HCT116 (cell line): Measurements from ENCODE around the gene TBX3. TPM values are rescaled to one million over a fixed set of nuclear protein-coding genes. Genes with fewer than 3 reads are reported as not detected.

ENCODE experiments used
- ATAC-seq: fragments of 200-7000 bp; cut with Tn5 transposase; 2 replicates; pipeline ENCODE4 v1.9.1; 2020; ENCODE audit warnings: mild to moderate bottlenecking, moderate library complexity
- BruUV-seq: library from RNA; stranded (reverse); fragments of 400-500 nt; replicated peaks from 2 replicates; lab custom pipeline; 2021; lab: Mats Ljungman, UMichigan
- CTCF ChIA-PET: fragments of 300-600 bp; sonication (Branson Sonifier 250); formaldehyde crosslinking; loops from one replicate; lab custom pipeline; 2021; ENCODE audit warnings: antibody characterized with exemption; lab: Charles Lee
- POLR2A ChIA-PET: fragments of 300-600, 350-600 bp; sonication (Branson Sonifier 250); formaldehyde crosslinking; loops from one replicate; lab custom pipeline; 2021; ENCODE audit warnings: antibody characterized with exemption; lab: Charles Lee
- RAD21 ChIA-PET, 2 experiments: fragments of 300-600 bp; sonication (Branson Sonifier 250); formaldehyde crosslinking; loops; one replicate each; lab custom pipeline; 2023; ENCODE audit warnings: low total read pairs in 2 of 2; ENCODE audit not compliant: uncharacterized antibody in 2 of 2, unreplicated experiment in 2 of 2, low non-redundant PET in 1 of 2; lab: Charles Lee
- DNase-seq: peaks from one replicate; pipeline ENCODE4 v3.0.0-alpha.2; 2010; ENCODE audit warnings: low read depth, low spot score
- H2AFZ ChIP-seq: fragments of 200-600 bp; shearing (Covaris generic), sonication (generic); 2 replicates; pipeline ENCODE4 v1.6.1; 2017; ENCODE audit warnings: low read depth, mixed run types, mixed read lengths, antibody characterized with exemption, low read length; ENCODE audit not compliant: poor library complexity, severe bottlenecking
- H3K27ac ChIP-seq: 2 replicates; pipeline ENCODE4 v1.5.1; 2012; ENCODE audit warnings: low read depth, low read length
- H3K27me3 ChIP-seq: fragments of 200-600 bp; sonication (generic); 2 replicates; pipeline ENCODE4 v1.6.1; 2016; ENCODE audit warnings: mixed run types, low read length, mixed read lengths; ENCODE audit not compliant: insufficient read depth
- H3K36me3 ChIP-seq, 2 experiments: fragments of 200-500 bp in 1 of 2; fragments of 200-600 bp in 1 of 2; sonication (Bioruptor generic) in 1 of 2; sonication (generic) in 1 of 2; 2 replicates each; pipeline versions ENCODE4 v1.5.1 to v1.6.1; 2014 to 2016; ENCODE audit warnings: low read length in 2 of 2, inconsistent platforms in 1 of 2, mixed read lengths in 1 of 2, mixed run types in 1 of 2; ENCODE audit not compliant: insufficient read depth in 2 of 2, control insufficient read depth in 1 of 2
- H3K4me1 ChIP-seq, 2 experiments: fragments of 200-600 bp in 1 of 2; sonication (generic) in 1 of 2; 2 replicates each; pipeline versions ENCODE4 v1.5.1 to v1.6.1; 2012 to 2017; ENCODE audit warnings: low read length in 2 of 2, inconsistent platforms in 1 of 2, mild to moderate bottlenecking in 1 of 2, mixed read lengths in 1 of 2, mixed run types in 1 of 2, moderate library complexity in 1 of 2; ENCODE audit not compliant: insufficient read depth in 2 of 2, control insufficient read depth in 1 of 2
- H3K4me2 ChIP-seq: fragments of 200-600 bp; sonication (generic); 2 replicates; pipeline ENCODE4 v1.6.1; 2017; ENCODE audit warnings: mixed run types, low read length, mixed read lengths
- H3K4me3 ChIP-seq, 2 experiments: fragments of 200-600 bp in 1 of 2; sonication (generic) in 1 of 2; replicated peaks in 1 of 2; 2 replicates each; pipeline ENCODE4 v1.5.1; 2011 to 2016; ENCODE audit warnings: low read length in 2 of 2, control low read depth in 1 of 2, low read depth in 1 of 2, mild to moderate bottlenecking in 1 of 2, mixed read lengths in 1 of 2, mixed run types in 1 of 2
- H3K79me2 ChIP-seq: fragments of 200-600 bp; sonication (generic); 2 replicates; pipeline ENCODE4 v1.6.1; 2017; ENCODE audit warnings: mild to moderate bottlenecking, mixed run types, low read length, moderate library complexity, mixed read lengths; ENCODE audit not compliant: insufficient read depth
- H3K9ac ChIP-seq: fragments of 200-600 bp; sonication (generic); 2 replicates; pipeline ENCODE4 v1.6.1; 2016; ENCODE audit warnings: low read length, mixed read lengths
- H3K9me2 ChIP-seq: fragments of 200-600 bp; sonication (generic), shearing (Covaris generic); 2 replicates; pipeline ENCODE4 v1.6.1; 2017; ENCODE audit warnings: mixed run types, mild to moderate bottlenecking, moderate library complexity; ENCODE audit not compliant: insufficient read depth
- H3K9me3 ChIP-seq, 2 experiments: fragments of 200-500 bp in 1 of 2; fragments of 200-600 bp in 1 of 2; sonication (Bioruptor generic) in 1 of 2; sonication (generic) in 1 of 2; 2 replicates each; pipeline ENCODE4 v1.6.1; 2014 to 2017; ENCODE audit warnings: low read length in 2 of 2, mixed read lengths in 2 of 2, inconsistent platforms in 1 of 2, low read depth in 1 of 2, mild to moderate bottlenecking in 1 of 2, mixed run types in 1 of 2, moderate library complexity in 1 of 2; ENCODE audit not compliant: control insufficient read depth in 1 of 2, insufficient read depth in 1 of 2
- H4K20me1 ChIP-seq: fragments of 200-600 bp; sonication (generic), shearing (Covaris generic); 2 replicates; pipeline ENCODE4 v1.6.1; 2017; ENCODE audit warnings: mixed run types, mild to moderate bottlenecking, moderate library complexity; ENCODE audit not compliant: insufficient read depth
- CEBPB ChIP-seq: IDR thresholded peaks from 2 replicates; pipeline ENCODE4 v1.6.1; 2012; ENCODE audit warnings: low read depth
- EGR1 ChIP-seq: IDR thresholded peaks from 2 replicates; pipeline ENCODE4 v1.6.1; 2012; ENCODE audit warnings: low read depth
- ELF1 ChIP-seq: IDR thresholded peaks from 2 replicates; pipeline ENCODE4 v1.6.1; 2012; ENCODE audit warnings: low read depth, borderline replicate concordance
- EZH2 ChIP-seq: fragments of 200-600 bp; sonication (generic); IDR thresholded peaks from 2 replicates; pipeline ENCODE4 v1.6.1; 2017; ENCODE audit warnings: antibody characterized with exemption, mixed run types
- JUND ChIP-seq: IDR thresholded peaks from 2 replicates; pipeline ENCODE4 v1.6.1; 2012
- SIN3A ChIP-seq: IDR thresholded peaks from 2 replicates; pipeline ENCODE4 v1.6.1; 2012; ENCODE audit warnings: low read depth
- TCF7L2 ChIP-seq: IDR thresholded peaks from 2 replicates; pipeline ENCODE4 v1.7.0; 2011; ENCODE audit warnings: borderline replicate concordance, inconsistent platforms; ENCODE audit not compliant: insufficient read depth, insufficient read length; ENCODE audit errors: extremely low read depth
- ZFX ChIP-seq: fragments of 450-650 bp; IDR thresholded peaks from 2 replicates; pipeline ENCODE4 v1.6.1; 2017
- ZNF274 ChIP-seq: fragments of 200-500 bp; sonication (Bioruptor generic); IDR thresholded peaks from 2 replicates; pipeline ENCODE4 v1.6.1; 2014; ENCODE audit warnings: mild to moderate bottlenecking, low read depth, low read length, inconsistent platforms
- intact Hi-C: fragments of 100-400 bp; cut with micrococcal nuclease; formaldehyde crosslinking; loops from 2 replicates; pipeline ENCODE4 v1.10.0; 2022
- total RNA-seq: library from RNA; stranded (reverse); gene quantifications from one replicate; pipeline ENCODE4 v1.2.1, GENCODE V29; 2021; ENCODE audit not compliant: unreplicated experiment
- TF ChIP-seq, protein P1 (sequence below): IDR thresholded peaks from 2 replicates; pipeline ENCODE4 v1.6.1; 2012
- TF ChIP-seq, protein P2 (sequence below): IDR thresholded peaks from 2 replicates; pipeline ENCODE4 v1.6.1; 2012; ENCODE audit warnings: low read depth
- TF ChIP-seq, protein P3 (sequence below): IDR thresholded peaks from 2 replicates; pipeline ENCODE4 v1.6.1; 2012
- TF ChIP-seq, protein P4 (sequence below): IDR thresholded peaks from 2 replicates; pipeline ENCODE4 v1.6.1; 2011; ENCODE audit warnings: mild to moderate bottlenecking, low read length, moderate library complexity; ENCODE audit not compliant: insufficient replicate concordance; ENCODE audit errors: extremely low read depth

The TBX3 gene
- total RNA-seq, 1 experiment from 2014 or later: 12.8 TPM

DNA sequence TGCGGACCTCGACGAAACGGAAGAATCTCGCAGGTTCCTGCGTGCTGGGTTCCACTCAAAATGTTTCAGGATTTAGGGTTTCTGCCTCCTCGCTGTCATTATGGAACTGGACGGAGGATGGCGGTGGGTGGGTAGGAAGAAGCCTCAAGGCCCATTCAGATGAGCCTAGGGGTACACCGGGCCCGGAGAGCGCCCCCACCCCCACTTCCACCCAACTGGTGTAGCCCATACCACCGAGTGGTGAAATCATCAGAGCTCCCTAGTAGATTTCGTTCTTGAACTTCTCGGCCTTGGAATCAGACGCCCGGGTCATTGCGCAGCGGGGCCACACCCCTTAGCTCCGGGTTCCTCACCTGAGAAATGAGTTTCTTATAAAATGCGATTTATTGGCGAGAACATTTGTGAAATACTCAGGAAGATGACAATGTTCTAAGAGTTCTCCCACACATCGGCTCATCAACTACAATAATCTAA lies 13.3 kb upstream of the TBX3 start:
- CTCF ChIA-PET: no interaction called here
- ATAC-seq (no peak), DNase-seq (no peak)
- H2AFZ ChIP-seq: no peak overlapping the region
- intact Hi-C loops: no loop called here
- H3K79me2 ChIP-seq: no peaks in the 10 kb centered on the region
- H3K4me2 ChIP-seq: no peak overlapping the region
- no peak overlapping the region for H3K9ac ChIP-seq
- H3K4me1 ChIP-seq: no peaks in the 10 kb centered on the region
- H3K27ac ChIP-seq: no peak overlapping the region
- H3K9me3 ChIP-seq: no peaks in the 10 kb centered on the region
- RAD21 ChIA-PET: no interaction called here
- no peaks in the 10 kb centered on the region for H3K9me2 ChIP-seq
- H3K27me3 ChIP-seq: peaks cover 26% of the 10 kb centered on the region
- BruUV-seq: no TSS peak
- POLR2A ChIA-PET: no interaction called here
- no peak overlapping the region for H3K4me3 ChIP-seq
- no peaks in the 10 kb centered on the region for H4K20me1 ChIP-seq
- no peak for TF ChIP-seq EGR1
- TF ChIP-seq JUND: no peak
- TF ChIP-seq ZFX: no peak
- no peak for TF ChIP-seq CEBPB
- TF ChIP-seq ZNF274: no peak
- no peak for TF ChIP-seq TCF7L2
- TF ChIP-seq ELF1: no peak
- no peak for TF ChIP-seq EZH2
- TF ChIP-seq, protein P1, sequence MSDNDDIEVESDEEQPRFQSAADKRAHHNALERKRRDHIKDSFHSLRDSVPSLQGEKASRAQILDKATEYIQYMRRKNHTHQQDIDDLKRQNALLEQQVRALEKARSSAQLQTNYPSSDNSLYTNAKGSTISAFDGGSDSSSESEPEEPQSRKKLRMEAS: no peak
- no peak for TF ChIP-seq SIN3A
- TF ChIP-seq, protein P2, sequence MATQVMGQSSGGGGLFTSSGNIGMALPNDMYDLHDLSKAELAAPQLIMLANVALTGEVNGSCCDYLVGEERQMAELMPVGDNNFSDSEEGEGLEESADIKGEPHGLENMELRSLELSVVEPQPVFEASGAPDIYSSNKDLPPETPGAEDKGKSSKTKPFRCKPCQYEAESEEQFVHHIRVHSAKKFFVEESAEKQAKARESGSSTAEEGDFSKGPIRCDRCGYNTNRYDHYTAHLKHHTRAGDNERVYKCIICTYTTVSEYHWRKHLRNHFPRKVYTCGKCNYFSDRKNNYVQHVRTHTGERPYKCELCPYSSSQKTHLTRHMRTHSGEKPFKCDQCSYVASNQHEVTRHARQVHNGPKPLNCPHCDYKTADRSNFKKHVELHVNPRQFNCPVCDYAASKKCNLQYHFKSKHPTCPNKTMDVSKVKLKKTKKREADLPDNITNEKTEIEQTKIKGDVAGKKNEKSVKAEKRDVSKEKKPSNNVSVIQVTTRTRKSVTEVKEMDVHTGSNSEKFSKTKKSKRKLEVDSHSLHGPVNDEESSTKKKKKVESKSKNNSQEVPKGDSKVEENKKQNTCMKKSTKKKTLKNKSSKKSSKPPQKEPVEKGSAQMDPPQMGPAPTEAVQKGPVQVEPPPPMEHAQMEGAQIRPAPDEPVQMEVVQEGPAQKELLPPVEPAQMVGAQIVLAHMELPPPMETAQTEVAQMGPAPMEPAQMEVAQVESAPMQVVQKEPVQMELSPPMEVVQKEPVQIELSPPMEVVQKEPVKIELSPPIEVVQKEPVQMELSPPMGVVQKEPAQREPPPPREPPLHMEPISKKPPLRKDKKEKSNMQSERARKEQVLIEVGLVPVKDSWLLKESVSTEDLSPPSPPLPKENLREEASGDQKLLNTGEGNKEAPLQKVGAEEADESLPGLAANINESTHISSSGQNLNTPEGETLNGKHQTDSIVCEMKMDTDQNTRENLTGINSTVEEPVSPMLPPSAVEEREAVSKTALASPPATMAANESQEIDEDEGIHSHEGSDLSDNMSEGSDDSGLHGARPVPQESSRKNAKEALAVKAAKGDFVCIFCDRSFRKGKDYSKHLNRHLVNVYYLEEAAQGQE: no peak
- TF ChIP-seq, protein P3, sequence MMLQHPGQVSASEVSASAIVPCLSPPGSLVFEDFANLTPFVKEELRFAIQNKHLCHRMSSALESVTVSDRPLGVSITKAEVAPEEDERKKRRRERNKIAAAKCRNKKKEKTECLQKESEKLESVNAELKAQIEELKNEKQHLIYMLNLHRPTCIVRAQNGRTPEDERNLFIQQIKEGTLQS: no peak
- TF ChIP-seq, protein P4, sequence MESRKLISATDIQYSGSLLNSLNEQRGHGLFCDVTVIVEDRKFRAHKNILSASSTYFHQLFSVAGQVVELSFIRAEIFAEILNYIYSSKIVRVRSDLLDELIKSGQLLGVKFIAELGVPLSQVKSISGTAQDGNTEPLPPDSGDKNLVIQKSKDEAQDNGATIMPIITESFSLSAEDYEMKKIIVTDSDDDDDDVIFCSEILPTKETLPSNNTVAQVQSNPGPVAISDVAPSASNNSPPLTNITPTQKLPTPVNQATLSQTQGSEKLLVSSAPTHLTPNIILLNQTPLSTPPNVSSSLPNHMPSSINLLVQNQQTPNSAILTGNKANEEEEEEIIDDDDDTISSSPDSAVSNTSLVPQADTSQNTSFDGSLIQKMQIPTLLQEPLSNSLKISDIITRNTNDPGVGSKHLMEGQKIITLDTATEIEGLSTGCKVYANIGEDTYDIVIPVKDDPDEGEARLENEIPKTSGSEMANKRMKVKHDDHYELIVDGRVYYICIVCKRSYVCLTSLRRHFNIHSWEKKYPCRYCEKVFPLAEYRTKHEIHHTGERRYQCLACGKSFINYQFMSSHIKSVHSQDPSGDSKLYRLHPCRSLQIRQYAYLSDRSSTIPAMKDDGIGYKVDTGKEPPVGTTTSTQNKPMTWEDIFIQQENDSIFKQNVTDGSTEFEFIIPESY: no peak
- no peaks in the 10 kb centered on the region for H3K36me3 ChIP-seq
